KMS-11 (cell line): ENCODE measurements around the gene ARMC5.
"Not testable (repeated sequence)": the region's sequence is repeated elsewhere in the genome, so short reads cannot be mapped to it uniquely, and the experiment has no call there.

ENCODE experiments used
- H2AFZ ChIP-seq: fragments of 200-600 bp; sonication (generic); 2 replicates; pipeline ENCODE4 v1.6.1; 2016; ENCODE audit warnings: antibody characterized with exemption, mixed run types, low read depth
- H3K27ac ChIP-seq: fragments of 200-600 bp; sonication (generic); 2 replicates; pipeline ENCODE4 v1.6.1; 2016; ENCODE audit warnings: mild to moderate bottlenecking, mixed run types
- H3K27me3 ChIP-seq: fragments of 200-600 bp; sonication (generic); 2 replicates; pipeline ENCODE4 v1.6.1; 2017; ENCODE audit warnings: mild to moderate bottlenecking, low read depth, mixed run types, moderate library complexity; ENCODE audit not compliant: insufficient read depth
- H3K36me3 ChIP-seq: fragments of 200-600 bp; sonication (generic); 2 replicates; pipeline ENCODE4 v1.6.1; 2017; ENCODE audit warnings: mild to moderate bottlenecking, mixed run types; ENCODE audit not compliant: insufficient read depth
- H3K4me1 ChIP-seq: fragments of 200-600 bp; sonication (generic); 2 replicates; pipeline ENCODE4 v1.6.1; 2016; ENCODE audit warnings: mild to moderate bottlenecking, low read depth, mixed run types; ENCODE audit not compliant: poor library complexity, severe bottlenecking
- H3K4me2 ChIP-seq: fragments of 200-600 bp; sonication (generic); 2 replicates; pipeline ENCODE4 v1.7.0; 2016; ENCODE audit warnings: mild to moderate bottlenecking, mixed run types
- H3K4me3 ChIP-seq: fragments of 200-600 bp; sonication (generic); IDR thresholded peaks from 2 replicates; pipeline ENCODE4 v1.6.1; 2017; ENCODE audit warnings: low read depth, low read length, mixed read lengths; ENCODE audit not compliant: insufficient read depth
- H3K79me2 ChIP-seq: fragments of 200-600 bp; sonication (generic); 2 replicates; pipeline ENCODE4 v1.6.1; 2016; ENCODE audit warnings: low read depth, mixed run types; ENCODE audit not compliant: insufficient read depth
- H3K9ac ChIP-seq: fragments of 200-600 bp; sonication (generic); 2 replicates; pipeline ENCODE4 v1.6.1; 2016; ENCODE audit warnings: mild to moderate bottlenecking, mixed run types
- H4K20me1 ChIP-seq: fragments of 200-600 bp; sonication (generic); 2 replicates; pipeline ENCODE4 v1.6.1; 2016; ENCODE audit warnings: mild to moderate bottlenecking, mixed run types; ENCODE audit not compliant: insufficient read depth
- TF ChIP-seq, protein P1 (sequence below): fragments of 200-600 bp; sonication (generic); conservative IDR thresholded peaks from 2 replicates; pipeline ENCODE4 v1.6.1; 2017; ENCODE audit warnings: low read depth, mild to moderate bottlenecking, antibody characterized with exemption, low read length, moderate library complexity, mixed read lengths

The ARMC5 gene

DNA sequence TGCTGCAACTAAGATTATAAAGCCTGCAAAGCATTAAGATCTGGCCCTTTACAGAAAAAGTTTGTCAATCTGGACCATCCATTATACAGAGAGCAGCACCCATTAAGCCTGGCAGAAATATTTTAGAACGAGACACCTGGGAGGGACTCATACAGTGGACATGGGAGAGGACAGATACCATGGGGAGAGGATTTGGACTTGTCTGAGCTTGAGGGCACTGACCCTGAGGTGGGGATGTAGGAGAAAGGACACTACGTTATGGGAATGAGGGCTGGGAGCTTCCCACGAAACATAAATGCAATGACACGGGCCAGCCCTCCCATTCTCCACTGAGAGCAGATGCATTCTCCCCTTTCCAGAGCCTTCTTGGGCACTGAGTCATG lies 42.7 kb downstream of the ARMC5 start:
- Histone ChIP-seq H3K9ac (no peak overlapping the region), H3K4me3 (no peak overlapping the region), H3K4me2 (no peak overlapping the region), H3K27ac (no peak overlapping the region), H3K4me1 (peaks cover 3% of the 10 kb centered on the region), H3K36me3 (0 out of 2 replicates have a peak, but pooled peaks cover 2% of the 10 kb centered on the region), H3K79me2 (peaks cover 8% of the 10 kb centered on the region; the same call in 1 of the 2 replicates), H2AFZ (no peak overlapping the region), H3K27me3 (no peaks in the 10 kb centered on the region), H4K20me1 (no peaks in the 10 kb centered on the region)
- TF ChIP-seq, protein P1, sequence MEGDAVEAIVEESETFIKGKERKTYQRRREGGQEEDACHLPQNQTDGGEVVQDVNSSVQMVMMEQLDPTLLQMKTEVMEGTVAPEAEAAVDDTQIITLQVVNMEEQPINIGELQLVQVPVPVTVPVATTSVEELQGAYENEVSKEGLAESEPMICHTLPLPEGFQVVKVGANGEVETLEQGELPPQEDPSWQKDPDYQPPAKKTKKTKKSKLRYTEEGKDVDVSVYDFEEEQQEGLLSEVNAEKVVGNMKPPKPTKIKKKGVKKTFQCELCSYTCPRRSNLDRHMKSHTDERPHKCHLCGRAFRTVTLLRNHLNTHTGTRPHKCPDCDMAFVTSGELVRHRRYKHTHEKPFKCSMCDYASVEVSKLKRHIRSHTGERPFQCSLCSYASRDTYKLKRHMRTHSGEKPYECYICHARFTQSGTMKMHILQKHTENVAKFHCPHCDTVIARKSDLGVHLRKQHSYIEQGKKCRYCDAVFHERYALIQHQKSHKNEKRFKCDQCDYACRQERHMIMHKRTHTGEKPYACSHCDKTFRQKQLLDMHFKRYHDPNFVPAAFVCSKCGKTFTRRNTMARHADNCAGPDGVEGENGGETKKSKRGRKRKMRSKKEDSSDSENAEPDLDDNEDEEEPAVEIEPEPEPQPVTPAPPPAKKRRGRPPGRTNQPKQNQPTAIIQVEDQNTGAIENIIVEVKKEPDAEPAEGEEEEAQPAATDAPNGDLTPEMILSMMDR = no peak

DNA sequence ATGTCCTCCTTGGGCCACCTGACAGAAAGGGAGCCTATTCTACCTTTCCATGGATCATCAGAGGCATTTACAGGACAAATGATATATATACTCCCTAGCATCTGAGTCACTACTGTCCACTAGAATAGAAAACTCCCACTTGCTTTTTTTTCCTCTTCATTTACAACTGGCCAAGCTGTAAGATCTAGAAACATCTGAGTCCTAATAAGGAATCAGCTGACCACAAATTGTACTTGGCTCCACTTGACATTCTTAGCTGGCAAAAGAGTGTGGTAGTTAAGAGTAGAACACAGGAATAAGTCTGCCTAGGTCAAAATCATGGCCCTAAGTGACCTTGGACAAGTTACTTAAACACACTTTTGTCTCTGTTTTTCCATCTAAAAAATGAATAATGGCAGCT lies 43.7 kb downstream of the ARMC5 start:
- Histone ChIP-seq H4K20me1 (no peaks in the 10 kb centered on the region), H3K36me3 (0 out of 2 replicates have a peak, but pooled peaks cover 2% of the 10 kb centered on the region), H3K4me2 (no peak overlapping the region), H3K4me3 (no peak overlapping the region), H2AFZ (no peak overlapping the region), H3K27ac (no peak overlapping the region), H3K4me1 (peaks cover 10% of the 10 kb centered on the region), H3K9ac (no peak overlapping the region), H3K79me2 (peaks cover 18% of the 10 kb centered on the region), H3K27me3 (no peaks in the 10 kb centered on the region)
- TF ChIP-seq, protein P1 = no peak

DNA sequence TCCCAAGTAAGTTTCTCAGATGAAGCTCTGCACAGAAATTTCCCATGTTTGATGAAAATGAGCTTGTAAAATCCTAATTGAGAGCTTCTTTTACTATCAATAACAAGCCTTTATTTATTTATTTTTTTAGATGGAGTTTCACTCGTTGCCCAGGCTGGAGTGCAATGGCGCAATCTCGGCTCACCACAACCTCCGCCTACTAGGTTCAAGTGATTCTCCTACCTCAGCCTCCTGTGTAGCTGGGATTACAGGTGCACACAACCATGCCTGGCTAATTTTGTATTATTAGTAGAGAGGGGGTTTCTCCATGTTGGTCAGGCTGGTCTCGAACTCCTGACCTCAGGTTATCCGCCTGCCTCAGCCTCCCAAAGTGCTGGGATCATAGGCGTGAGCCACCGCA lies 44.3 kb downstream of the ARMC5 start:
- not testable (repeated sequence) for H3K27ac ChIP-seq, H3K4me3 ChIP-seq, H3K36me3 ChIP-seq, H3K4me2 ChIP-seq, H4K20me1 ChIP-seq, H2AFZ ChIP-seq, H3K27me3 ChIP-seq, H3K4me1 ChIP-seq, H3K9ac ChIP-seq
- peaks cover 19% of the 10 kb centered on the region for H3K79me2 ChIP-seq

DNA sequence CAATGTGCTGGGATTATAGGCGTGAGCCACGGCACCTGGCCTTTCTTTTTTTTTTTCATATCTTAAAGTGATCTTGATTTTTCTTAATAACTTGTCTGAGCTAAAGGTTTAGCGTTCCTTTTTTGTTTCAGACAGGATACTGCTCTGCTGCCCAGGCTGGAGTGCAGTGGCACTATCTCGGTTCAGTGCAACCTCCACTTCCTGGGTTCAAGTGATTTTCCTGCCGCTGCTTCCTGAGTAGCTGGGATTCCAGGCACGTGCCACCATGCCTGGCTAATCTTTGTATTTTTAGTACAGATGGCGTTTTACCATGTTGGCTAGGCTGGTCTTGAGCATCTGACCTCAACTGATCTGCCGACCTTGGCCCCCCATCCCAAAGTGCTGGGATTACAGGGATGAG lies 44.9 kb downstream of the ARMC5 start:
- Histone ChIP-seq H3K4me3 (no peak overlapping the region), H2AFZ (no peak overlapping the region), H4K20me1 (no peaks in the 10 kb centered on the region), H3K36me3 (0 out of 2 replicates have a peak, but pooled peaks cover 2% of the 10 kb centered on the region), H3K27ac (no peak overlapping the region), H3K4me1 (peaks cover 14% of the 10 kb centered on the region), H3K27me3 (no peaks in the 10 kb centered on the region), H3K9ac (no peak overlapping the region), H3K79me2 (peaks cover 23% of the 10 kb centered on the region), H3K4me2 (no peak overlapping the region)
- TF ChIP-seq, protein P1 = no peak

DNA sequence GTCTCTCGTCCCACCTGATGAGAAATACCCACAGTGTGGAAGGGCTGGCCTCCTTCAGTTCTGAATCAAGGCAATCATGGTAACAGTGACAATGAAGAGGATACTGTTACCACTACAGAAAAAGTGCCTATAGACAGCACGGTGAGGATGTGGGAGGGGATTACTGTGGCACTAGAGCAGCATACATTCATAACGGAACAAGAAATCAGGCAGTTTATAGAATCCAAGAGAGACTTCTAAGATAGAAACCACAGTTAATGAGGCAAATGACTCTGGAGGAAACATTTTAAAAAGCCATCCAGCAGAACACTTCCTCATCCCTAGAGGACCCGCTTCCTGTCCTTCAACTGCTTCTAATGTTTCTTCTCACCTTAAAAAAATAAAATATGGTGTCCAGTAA lies 46.2 kb downstream of the ARMC5 start:
- H3K4me2 ChIP-seq = no peak overlapping the region
- peaks cover 21% of the 10 kb centered on the region for H3K4me1 ChIP-seq
- TF ChIP-seq, protein P1 = no peak

More for the DNA sequence above, 46.2 kb downstream of the ARMC5 start:
- Histone ChIP-seq H3K9ac (no peak overlapping the region), H3K4me3 (no peak overlapping the region), H3K27ac (no peak overlapping the region), H3K36me3 (0 out of 2 replicates have a peak, but pooled peaks cover 2% of the 10 kb centered on the region), H3K79me2 (peaks cover 26% of the 10 kb centered on the region), H4K20me1 (no peaks in the 10 kb centered on the region), H2AFZ (no peak overlapping the region), H3K27me3 (no peaks in the 10 kb centered on the region)
